A673 (cell line): ENCODE results near the gene PSMA7. TPM values are rescaled to one million over a fixed set of nuclear protein-coding genes. Genes with fewer than 3 reads are reported as not detected.

Experiments used
- BruUV-seq: library from RNA; stranded (reverse); fragments of 400-500 nt; replicated peaks from 2 replicates; lab custom pipeline; 2021; lab: Mats Ljungman, UMichigan
- CTCF ChIA-PET: fragments of 300-600 bp; sonication (Branson Sonifier 250); formaldehyde crosslinking; loops from one replicate; lab custom pipeline; 2022; ENCODE audit warnings: antibody characterized with exemption; lab: Charles Lee
- POLR2A ChIA-PET: fragments of 300-600 bp; sonication (Branson Sonifier 250); formaldehyde crosslinking; loops from one replicate; lab custom pipeline; 2022; ENCODE audit warnings: antibody characterized with exemption; ENCODE audit not compliant: low non-redundant PET; lab: Charles Lee
- DNase-seq: peaks from one replicate; pipeline ENCODE4 v3.0.0-alpha.2; 2015; ENCODE audit warnings: low spot score
- H3K27ac ChIP-seq: fragments of 200-600 bp; sonication (generic); 2 replicates; pipeline ENCODE4 v1.5.1; 2016; ENCODE audit warnings: mixed run types, low read depth, mild to moderate bottlenecking, mixed read lengths, antibody characterized with exemption, low read length; ENCODE audit not compliant: poor library complexity, severe bottlenecking
- H3K27me3 ChIP-seq: fragments of 200-600 bp; sonication (generic); replicated peaks from 2 replicates; pipeline ENCODE4 v1.6.1; 2017; ENCODE audit warnings: mixed run types, low read depth, mild to moderate bottlenecking, mixed read lengths, antibody characterized with exemption, low read length; ENCODE audit not compliant: insufficient read depth, poor library complexity
- H3K36me3 ChIP-seq: fragments of 200-600 bp; sonication (generic); 2 replicates; pipeline ENCODE4 v1.6.1; 2016; ENCODE audit warnings: mixed run types, mild to moderate bottlenecking, mixed read lengths, antibody characterized with exemption, low read length; ENCODE audit not compliant: insufficient read depth, poor library complexity, severe bottlenecking
- H3K4me1 ChIP-seq: fragments of 200-600 bp; sonication (generic); 2 replicates; pipeline ENCODE4 v1.6.1; 2017; ENCODE audit warnings: mixed run types, mild to moderate bottlenecking, mixed read lengths, antibody characterized with exemption, low read length; ENCODE audit not compliant: insufficient read depth, poor library complexity, severe bottlenecking
- H3K4me3 ChIP-seq: fragments of 200-600 bp; sonication (generic); 2 replicates; pipeline ENCODE4 v1.5.1; 2016; ENCODE audit warnings: low read depth, mixed run types, mild to moderate bottlenecking, mixed read lengths, low read length; ENCODE audit not compliant: poor library complexity, severe bottlenecking
- H3K9me3 ChIP-seq: fragments of 200-600 bp; sonication (generic); 2 replicates; pipeline ENCODE4 v1.6.1; 2016; ENCODE audit warnings: mixed run types, low read depth, mild to moderate bottlenecking, mixed read lengths, antibody characterized with exemption, low read length; ENCODE audit not compliant: poor library complexity, severe bottlenecking
- EZH2 ChIP-seq: fragments of 200-600 bp; sonication (generic); IDR thresholded peaks from 2 replicates; pipeline ENCODE4 v1.6.1; 2017; ENCODE audit warnings: borderline replicate concordance, low read depth, mild to moderate bottlenecking, mixed read lengths, antibody characterized with exemption, low read length; ENCODE audit not compliant: poor library complexity, severe bottlenecking
- intact Hi-C: fragments of 100-400 bp; cut with micrococcal nuclease; formaldehyde crosslinking; loops from one replicate; pipeline ENCODE4 v1.10.0; 2022; ENCODE audit not compliant: unreplicated experiment
- total RNA-seq: library from RNA; stranded (reverse); gene quantifications from 2 replicates; pipeline ENCODE4 v1.2.3, GENCODE V29; 2021
- TF ChIP-seq, protein P1 (sequence below): fragments of 300-800, 200-600 bp; sonication (generic); conservative IDR thresholded peaks from 2 replicates; pipeline ENCODE4 v1.5.1; 2017; ENCODE audit warnings: low read depth, mild to moderate bottlenecking, antibody characterized with exemption, low read length, moderate library complexity, mixed read lengths

Gene PSMA7
- total RNA-seq, 1 experiment from 2014 or later = 593 TPM

DNA sequence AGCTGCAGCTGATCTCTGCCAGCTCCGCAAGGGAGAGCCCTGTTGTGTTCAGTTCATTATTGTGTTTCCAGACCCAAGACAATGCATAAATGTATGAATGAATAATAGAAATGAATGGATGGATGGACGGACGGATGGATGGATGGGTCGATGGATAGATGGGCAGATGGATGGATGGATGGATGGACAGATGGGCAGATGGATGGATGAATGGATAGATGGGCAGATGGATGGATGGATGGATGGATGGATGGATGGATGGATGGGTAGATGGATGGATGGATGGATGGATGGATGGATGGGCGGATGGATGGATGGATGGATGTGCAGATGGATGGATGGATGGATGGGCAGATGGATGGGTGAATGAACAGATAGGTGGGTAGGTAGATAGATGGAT is 37.6 kb downstream of the PSMA7 start:
- H3K27me3 ChIP-seq = no peaks in the 10 kb centered on the region
- no peak for DNase-seq
- BruUV-seq = no TSS peak
- H3K27ac ChIP-seq = no peak overlapping the region
- no peaks in the 10 kb centered on the region for H3K4me1 ChIP-seq
- CTCF ChIA-PET = no interaction called here
- no peaks in the 10 kb centered on the region for H3K36me3 ChIP-seq
- peaks cover 30% of the 10 kb centered on the region for H3K9me3 ChIP-seq
- POLR2A ChIA-PET = no interaction called here
- TF ChIP-seq EZH2 = no peak
- TF ChIP-seq, protein P1, sequence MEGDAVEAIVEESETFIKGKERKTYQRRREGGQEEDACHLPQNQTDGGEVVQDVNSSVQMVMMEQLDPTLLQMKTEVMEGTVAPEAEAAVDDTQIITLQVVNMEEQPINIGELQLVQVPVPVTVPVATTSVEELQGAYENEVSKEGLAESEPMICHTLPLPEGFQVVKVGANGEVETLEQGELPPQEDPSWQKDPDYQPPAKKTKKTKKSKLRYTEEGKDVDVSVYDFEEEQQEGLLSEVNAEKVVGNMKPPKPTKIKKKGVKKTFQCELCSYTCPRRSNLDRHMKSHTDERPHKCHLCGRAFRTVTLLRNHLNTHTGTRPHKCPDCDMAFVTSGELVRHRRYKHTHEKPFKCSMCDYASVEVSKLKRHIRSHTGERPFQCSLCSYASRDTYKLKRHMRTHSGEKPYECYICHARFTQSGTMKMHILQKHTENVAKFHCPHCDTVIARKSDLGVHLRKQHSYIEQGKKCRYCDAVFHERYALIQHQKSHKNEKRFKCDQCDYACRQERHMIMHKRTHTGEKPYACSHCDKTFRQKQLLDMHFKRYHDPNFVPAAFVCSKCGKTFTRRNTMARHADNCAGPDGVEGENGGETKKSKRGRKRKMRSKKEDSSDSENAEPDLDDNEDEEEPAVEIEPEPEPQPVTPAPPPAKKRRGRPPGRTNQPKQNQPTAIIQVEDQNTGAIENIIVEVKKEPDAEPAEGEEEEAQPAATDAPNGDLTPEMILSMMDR = no peak
- H3K4me3 ChIP-seq = no peak overlapping the region
- intact Hi-C loops = no loop called here

DNA sequence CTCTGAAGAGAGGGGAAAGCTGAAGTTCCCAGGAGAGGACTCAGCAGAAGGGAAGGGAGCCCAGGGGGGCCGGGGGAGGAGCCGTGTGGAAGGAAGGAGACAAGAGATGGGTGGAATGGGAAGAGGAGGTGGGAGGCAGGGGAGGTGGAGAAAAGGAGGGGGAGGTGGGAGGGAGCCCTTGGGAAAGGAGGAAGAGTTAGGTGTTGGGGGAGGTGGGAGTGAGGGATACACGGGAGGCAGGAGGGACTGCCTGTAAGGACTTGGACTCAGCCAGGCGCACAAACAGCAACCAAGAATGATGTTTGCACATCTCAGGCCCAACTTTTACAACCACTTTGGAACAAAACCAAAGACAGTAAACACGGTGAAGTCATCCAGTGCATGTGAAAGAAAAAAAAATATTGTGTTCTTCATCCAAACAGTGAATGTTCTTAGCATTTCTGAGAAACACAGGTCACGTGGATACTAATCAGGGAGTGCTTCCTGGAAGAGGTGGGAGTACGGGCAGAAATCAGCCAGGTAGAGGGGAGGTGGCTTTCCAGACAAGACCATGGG is 38.3 kb downstream of the PSMA7 start:
- Histone ChIP-seq H3K27ac (no peak overlapping the region), H3K27me3 (no peaks in the 10 kb centered on the region), H3K9me3 (peaks cover 30% of the 10 kb centered on the region), H3K4me3 (no peak overlapping the region), H3K36me3 (no peaks in the 10 kb centered on the region), H3K4me1 (no peaks in the 10 kb centered on the region)
- ChIA-PET CTCF (no interaction called here), POLR2A (no interaction called here)
- no peak for TF ChIP-seq EZH2
- TF ChIP-seq, protein P1 = no peak
- DNase-seq = no peak
- intact Hi-C loops = no loop called here
- BruUV-seq = no TSS peak

DNA sequence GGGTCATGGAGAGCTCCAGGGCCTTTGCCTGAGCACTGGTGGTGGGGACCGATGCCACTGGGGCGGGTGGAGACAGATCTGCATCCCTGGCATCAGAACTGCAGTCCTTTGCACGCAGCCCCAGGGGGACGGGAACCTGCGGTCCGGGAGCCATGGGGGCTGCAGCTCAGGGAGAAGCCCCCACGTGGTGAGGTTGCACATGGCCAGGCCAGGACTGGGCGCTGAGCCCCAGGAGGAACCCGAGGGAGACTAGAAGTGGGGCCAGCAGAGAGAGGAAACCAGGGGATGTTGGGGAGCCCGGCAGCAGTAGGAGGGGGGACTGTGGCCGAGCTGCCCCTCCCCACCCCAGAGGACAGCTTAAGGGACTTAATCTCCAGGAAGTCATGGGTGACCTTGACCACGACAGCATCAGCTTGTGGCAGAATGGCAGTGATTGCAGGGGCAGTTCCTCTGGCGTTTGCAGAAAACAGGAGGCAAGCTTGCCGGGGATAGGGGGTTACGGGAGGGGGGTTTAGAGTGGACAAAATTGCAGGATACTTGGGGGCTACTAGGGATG is 38.9 kb downstream of the PSMA7 start:
- Histone ChIP-seq H3K4me3 (no peak overlapping the region), H3K9me3 (peaks cover 28% of the 10 kb centered on the region), H3K27ac (no peak overlapping the region), H3K27me3 (no peaks in the 10 kb centered on the region), H3K4me1 (no peaks in the 10 kb centered on the region), H3K36me3 (no peaks in the 10 kb centered on the region)
- BruUV-seq = no TSS peak
- POLR2A ChIA-PET = no interaction called here
- TF ChIP-seq, protein P1 = no peak
- no peak for TF ChIP-seq EZH2
- intact Hi-C loops = no loop called here
- CTCF ChIA-PET = no interaction called here
- DNase-seq = no peak
